DMS 273 (cell line): Measurements from ENCODE around the gene RNF5.
"Not testable (repeated sequence)": the region's sequence is repeated elsewhere in the genome, so short reads cannot be mapped to it uniquely, and the experiment has no call there.

ENCODE experiments used
- DNase-seq: peaks from one replicate; lab custom pipeline; 2025; ENCODE audit not compliant: unreplicated experiment; lab: John Stamatoyannopoulos, UW

RNF5 gene

DNA sequence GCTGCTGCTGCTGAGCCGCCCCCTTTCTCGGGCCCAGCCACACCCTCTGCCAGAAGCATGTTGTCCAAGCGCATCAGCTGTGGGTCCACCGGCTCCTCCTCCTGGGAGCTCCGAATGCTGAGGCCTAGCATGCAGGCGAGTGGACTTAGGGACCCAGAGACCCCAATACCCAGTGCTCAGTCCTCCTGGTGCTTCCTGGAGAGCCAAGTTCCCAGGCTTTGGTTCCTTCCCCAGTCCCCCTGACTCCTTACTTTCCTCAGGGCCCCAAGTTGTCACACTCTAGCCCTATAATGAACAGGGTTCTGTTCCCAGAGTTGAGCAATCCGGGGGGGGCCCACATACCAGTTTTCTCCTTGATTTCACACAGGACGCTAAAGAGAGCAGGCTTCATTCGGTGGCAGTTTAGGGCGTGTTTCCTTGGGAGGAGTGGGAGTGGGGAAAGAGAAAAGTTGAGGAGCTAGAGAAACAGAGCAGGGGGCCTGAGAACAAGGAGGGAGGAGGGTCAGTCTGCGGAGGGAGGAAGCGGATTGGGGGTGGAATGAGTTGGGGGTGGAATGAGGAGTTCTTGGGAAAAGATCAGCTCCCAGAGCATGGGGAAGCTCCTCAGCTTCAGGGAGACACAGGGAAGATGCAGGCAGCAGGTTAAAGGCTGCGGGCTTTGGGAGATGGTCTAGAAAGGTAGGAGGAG, 10.3 kb downstream of the RNF5 start:
- DNase-seq: no peak

DNA sequence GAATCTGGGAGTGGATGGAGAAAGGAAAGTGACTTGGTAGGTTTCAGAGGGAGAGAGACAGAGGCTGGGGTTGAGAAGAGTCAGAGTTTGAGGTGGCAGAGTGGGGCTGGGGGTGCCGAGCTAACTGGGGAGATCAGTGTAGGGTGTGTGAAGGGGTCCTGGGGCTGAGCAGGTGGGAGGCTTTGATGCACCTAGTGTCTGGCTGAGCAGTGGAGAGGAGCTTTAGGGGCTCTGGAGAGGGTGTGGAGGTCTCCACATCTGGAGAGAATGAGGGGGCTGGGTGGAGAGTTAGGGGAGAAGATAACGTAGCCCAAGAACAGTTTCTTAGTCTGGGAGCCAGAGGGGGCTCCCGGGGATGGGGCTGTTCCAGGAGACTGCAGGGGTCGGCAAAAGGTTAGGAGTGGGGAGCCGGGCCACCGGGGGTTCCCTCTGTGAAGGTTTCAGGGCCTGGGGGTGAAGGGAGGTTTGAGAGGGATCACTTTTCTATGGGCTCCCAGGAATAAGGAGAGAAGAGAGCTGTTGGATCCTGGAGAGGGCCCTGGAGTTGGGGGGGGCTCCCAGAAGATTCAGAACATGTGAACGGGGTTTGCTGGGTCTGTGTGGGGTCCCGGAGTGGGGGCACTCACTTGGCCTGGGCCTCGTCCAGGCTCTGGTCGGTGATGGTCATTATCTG, 11.0 kb downstream of the RNF5 start:
- DNase-seq: no peak

DNA sequence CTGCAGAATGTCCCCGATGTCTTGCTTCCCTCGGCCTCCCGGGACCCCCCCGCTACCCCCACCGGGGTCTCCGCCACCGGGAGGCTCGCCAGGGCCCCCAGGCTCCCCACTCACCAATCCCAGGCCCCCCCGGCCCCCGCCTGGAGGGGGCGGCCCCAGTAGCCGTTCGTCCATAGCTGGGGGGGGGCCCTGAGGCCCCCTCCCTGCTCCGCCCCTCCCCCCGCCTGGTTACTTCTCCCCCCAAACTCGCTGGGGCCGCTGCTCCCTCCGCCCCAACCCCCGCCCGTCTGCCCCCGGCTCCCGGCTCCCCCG, 11.5 kb downstream of the RNF5 start:
- no peak for DNase-seq

DNA sequence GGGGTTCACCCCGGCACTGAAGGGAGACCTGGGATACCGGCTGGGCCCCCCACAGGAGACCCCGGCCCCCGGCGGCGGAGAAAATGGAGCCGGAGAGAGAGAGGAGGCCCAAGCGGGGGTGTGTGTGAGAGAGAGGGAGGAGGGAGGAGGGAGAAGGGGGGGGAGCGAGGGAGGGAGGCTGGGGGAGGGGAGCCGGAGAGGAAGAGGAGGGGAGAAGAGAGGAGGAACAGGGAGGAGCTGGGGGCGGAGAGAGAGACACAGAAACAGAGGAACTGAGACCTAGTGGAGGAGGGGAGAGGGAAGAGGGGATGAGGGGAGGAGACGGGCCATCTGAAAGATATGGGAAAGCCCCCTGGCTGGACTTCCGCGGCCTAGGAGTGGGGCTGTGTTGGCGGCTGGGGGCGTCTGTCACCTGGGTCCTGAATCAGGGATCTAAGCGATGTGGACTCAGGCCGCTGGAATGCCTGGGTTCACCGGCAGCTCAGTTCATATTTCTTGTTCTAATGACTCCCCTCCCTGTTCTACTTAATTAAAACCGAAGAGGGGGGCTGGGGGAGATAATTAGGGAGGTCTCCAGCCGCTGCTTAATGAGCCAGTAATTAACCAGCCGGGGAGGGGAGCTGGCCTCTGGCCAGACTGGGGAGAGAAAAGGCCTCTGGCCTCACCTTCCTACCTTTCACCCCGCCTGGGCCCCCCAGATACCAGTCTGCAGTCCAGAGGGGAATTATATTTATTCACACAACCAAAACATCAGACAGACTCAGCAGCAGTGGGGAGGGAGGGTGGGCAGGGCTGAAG, 12.0 kb downstream of the RNF5 start, which contains the start of gene PBX2:
PBX2 (minus strand) TSS at position 149 of the 798 bp plus-strand sequence. CDS start 287 bp downstream, outside the sequence.
- DNase-seq: peak; percentile 90

DNA sequence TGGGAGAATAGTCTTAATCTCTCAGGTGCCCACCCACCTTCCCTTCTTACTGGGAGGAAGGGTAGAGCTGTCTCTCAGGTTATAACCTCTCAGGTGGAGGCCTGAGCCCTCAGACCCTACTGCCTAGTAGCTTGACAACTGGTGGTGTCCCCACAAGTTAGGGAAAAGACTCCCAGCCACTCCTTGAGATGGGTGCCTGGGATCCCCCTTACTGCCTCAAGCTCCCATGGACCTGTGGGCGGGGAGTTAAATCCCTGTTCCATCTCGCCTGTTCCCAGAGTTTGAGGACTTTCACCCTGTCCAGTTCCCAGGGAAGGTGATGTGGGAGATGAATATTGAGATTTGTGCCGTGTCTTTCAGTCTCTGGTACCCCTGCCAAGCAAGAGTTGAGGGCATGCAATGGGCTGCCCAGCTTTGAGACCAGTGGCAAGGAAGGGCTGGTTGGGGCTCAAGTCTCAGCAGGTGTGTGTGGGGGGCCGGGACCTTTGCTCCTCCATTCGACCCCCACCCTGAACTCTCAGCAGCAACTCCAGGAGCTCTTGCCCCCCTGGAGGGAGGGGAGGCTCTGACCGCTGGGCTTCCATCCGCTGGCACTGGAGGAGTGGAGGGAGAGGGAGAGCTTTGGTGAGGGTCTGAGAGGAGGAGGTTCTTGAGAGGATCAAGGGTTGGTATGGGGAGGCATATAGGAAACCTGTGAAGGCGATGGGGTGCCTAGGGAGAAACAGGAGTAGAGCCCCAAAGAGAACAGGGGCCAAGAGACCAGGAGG, 12.9 kb downstream of the RNF5 start:
- no peak for DNase-seq

DNA sequence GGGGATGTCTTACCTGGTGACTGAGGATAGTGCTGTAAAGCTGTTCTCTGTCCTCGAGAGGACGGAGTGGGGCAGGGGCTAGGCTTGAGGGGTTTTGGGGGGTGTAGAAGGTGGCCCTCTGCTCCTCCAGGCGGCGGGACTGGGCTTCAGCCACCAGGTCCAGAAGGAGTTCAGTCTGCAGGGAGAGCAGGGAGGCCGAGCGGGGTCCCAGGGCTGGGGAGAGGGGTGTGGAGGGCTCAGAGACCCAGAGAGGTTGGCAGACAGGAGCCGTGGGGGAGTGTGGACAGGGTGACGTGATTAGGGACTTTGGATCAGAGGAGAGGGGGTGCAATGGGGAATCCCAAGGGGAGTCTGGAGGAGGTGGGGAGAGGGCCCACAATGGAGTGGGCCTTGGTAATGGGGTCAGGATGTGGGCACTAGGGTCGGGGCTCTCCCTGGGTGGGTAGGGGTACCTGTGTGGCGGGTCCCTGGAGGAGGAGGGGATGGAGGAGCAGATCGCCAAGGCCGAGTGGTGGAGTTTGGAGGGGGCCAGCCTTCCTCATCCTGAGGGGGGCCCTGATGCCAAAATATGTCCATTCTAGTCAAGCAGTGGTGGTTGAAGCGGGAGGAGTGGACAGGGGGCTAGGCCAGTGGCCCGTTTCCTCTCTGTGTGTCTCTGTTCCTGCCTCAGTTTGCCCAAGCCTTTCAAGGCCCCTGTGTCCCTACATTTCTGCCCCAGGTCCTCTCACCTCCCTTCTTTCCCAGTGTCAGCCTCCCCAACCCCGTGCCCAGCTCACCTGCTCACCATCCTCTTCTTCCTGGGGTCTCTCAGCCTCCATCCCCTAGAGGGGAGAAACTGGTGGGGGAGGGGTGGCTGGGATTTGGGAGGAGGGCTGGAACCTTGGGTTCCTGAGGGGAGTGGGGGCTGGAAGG, 13.7 kb downstream of the RNF5 start:
- DNase-seq: no peak

DNA sequence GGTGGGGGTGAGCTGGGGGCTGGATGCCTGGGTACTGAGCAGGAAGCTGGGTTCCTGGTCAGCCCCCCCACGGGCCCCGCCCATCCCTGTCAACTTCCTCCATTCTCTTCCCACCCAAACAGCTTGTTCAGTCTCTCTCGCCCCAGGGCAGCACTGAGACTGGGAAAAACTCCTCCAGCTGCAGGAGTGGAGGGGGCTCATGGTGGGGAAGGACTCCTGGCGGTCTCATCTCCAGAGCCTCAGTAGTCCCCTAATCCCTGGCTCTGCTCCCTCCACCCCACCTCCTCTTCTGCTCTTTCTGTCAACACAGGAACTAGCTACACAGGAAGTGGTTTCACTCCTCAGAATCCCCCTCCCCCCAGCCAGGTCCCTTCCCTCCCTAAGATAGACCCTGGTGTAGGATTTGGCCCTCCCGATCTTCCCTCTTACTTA, 14.4 kb downstream of the RNF5 start, which contains the start of gene GPSM3:
GPSM3 (minus strand) TSS at position 36 of the 432 bp plus-strand sequence. CDS start 130 bp downstream, outside the sequence.
- no peak for DNase-seq

DNA sequence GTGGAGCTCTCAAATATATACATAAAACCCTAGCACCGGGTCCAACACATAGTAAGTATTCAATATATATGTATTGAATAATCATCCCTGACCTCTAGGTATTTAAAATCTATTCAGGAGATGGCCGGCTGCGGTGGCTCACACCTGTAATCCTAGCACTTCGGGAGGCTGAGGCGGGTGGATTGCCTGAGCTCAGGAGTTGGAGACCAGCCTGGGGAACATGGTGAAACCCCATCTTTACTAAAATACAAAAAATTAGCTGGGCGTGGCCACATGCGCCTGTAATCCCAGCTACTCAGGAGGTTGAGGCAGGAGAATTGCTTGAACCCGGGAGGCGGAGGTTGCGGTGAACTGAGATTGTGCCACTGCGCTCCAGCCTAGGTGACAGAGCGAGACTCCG, 14.9 kb downstream of the RNF5 start:
- not testable (repeated sequence) for DNase-seq

DNA sequence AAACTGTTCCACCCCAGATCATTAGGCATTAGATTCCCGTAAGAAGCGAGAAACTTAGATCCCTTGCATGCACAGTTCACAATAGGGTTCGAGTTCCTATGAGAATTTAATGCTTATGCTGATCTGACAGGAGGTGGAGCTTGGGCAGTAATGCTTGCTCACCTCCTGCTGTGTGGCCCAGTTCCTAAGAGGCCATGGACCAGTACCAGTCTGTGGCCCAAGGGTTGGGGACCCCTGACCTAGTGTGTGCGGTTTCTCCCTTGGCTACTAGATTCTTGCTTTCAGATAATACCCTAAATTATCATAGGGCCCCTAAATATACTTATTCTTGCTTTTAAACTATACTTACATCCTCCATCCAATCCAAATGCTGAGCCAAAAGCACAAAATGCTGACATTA, 16.2 kb downstream of the RNF5 start:
- no peak for DNase-seq

DNA sequence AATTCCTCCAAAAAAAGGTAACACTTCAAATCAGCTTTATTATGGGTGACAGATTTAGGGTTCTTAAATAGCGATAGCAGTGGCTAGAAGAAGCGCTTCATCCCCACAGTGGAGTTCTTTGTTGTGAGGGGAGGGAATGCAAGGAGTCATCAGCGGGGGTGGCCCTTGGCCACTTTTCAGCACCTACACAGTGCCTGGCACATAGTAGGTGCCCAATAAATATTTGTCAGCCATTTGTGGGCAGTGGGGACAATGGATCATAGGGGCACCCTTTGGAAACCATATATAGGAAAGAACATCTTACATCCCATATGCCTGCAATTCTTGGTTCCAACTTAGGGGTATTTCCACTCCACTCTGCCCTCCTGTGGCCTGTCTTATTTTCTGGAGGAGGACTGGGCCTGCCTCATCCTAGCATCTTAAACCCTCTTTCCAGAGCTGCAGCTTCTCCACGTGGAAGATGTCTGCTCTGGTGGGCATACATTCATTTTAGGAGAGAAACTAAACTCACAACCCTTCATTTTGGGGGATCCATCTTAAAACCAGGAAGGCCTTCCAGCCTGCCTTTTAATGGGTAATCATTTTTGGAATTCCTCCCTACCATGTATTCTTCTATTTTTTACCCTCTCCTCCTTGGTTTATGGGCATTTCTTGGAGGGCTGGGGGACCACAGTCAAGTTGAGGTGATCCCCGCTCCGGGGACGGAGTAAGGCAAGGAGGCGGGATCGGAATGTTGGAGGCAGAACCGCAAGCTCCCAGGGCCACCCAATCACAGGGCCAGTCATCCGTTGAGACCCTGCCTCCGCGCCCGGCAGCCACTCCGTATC, 16.8 kb downstream of the RNF5 start:
- peak; percentile 75 for DNase-seq

DNA sequence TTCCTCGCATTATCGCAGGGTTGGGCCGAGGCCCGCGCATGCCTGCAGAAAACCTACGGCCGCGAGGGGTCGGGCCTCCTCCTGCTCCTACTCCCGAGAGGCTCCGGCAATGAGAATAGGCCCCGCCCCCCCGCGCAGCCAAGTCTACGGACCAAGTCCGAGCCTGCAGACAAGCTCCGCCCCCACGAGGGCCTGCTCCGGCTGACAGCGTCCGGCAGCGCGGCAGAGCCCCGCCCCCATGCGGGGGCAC, 17.4 kb downstream of the RNF5 start:
- peak; percentile 100 for DNase-seq

DNA sequence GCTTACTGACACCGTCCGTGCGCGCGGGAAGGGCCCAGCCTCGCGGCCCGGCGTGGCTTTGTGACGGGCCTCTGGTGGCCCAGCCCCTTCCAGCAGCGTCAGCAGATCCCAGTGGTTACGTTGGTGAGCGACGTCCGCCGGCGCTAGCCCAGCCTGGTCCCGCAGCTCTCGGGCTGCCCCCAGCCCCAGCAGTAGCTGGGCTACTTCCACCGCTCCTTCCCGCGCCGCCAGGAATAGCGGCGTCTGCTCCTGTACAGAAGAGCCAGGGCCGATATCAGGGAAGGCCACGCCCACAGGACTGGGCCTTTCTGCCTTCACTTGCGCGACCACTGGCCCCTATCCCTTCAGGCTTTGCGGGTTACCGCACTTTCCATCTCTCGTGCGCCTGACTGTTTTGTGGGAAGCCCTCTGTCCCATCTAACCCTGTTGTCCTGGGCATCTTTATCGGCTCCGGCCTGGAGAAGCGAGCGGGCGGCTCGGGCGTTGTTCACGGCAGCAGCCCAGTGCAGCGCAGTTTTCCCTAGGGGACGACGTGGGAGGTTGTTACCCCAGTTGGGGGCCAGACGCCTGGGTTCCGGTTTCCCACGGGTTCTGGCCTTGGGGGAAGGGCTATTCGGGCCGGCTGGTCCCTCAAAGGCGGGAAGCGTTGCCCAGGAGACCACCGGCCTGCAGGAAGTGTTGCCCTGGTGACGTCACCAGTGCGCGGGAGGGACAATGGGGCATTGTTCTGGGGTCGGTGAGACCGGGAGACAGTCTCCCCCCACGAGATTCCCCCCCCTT, 17.9 kb downstream of the RNF5 start:
- DNase-seq: peak; percentile 82

DNA sequence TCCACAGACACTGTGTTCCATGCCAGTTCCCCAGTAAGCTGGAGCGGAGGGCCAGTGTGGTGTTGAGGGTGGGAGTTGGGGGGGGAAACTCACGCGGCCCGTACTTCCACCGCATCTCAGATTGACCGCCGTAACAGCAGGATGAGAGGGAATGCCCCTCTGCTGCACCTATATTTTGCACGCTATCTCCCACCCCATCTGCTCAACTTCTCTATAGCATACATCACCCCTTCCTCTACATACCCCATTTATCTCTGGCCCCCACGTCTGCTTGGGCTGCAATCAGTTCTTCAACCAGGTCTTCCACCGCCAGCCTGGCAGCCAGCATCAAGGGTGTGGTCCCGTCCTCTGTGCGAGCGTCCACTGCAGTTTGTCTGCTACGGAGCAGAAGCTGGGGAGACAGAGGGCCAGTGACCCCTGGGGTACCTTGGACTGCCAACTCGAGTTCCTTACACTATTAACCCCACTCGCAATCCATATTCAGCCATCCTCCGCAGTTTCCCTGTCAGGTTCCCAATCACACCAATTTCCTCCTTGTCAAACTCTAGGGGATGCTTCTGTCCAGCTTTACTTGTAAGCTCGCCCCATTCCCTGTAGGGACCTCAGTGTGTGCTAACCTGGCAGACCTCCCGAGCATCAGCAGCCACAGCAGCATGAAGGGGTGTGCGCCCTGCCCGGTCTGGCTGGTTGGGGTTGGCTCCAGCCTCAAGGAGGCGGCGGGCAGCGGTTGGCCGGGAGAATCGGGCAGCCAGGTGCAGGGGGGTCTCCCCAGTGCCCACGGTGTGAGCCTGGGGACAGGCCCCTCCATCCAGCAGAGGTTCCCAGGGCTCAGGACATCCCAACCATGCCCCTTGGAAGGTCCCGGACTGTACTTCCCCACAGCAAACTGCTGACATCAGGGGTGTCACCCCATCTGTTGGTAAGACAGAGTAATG, 18.7 kb downstream of the RNF5 start:
- DNase-seq: no peak

DNA sequence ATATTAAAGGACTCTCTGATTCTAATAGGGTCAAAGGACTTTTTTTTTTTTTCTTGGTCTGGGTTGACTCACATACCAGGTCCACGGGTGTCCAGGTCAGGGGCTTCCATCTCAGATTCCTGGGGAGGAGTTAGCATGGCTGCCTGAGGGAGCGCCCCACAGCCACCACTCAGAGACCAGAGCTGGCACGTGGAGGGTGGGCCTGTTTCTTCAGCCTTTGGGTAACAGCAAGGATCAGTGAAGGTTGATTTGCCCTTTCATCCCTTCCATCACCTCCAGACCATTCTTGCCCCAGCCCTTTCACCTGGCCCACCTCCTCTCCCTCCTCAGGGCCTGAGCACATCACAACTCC, 20.1 kb downstream of the RNF5 start:
- no peak for DNase-seq

DNA sequence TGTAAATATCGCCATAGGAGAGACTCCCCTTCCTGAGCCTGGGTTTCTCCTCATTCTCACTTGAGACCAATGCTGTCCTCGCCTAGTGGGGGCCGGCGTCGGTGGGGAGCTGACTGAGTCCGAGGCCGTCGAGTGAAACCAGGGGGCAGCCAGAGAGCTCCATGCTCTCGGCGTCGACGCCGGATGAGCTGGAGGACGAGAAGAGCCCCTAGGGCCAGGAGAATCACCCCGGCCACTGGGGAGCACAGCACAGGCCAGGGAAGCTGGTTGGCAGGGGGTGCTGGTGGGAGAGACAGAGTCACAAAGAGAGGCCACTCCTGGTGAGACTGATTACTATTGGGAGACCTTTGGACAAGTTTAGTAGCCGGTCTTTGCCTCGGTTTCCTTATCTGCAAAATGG, 20.7 kb downstream of the RNF5 start:
- no peak for DNase-seq

DNA sequence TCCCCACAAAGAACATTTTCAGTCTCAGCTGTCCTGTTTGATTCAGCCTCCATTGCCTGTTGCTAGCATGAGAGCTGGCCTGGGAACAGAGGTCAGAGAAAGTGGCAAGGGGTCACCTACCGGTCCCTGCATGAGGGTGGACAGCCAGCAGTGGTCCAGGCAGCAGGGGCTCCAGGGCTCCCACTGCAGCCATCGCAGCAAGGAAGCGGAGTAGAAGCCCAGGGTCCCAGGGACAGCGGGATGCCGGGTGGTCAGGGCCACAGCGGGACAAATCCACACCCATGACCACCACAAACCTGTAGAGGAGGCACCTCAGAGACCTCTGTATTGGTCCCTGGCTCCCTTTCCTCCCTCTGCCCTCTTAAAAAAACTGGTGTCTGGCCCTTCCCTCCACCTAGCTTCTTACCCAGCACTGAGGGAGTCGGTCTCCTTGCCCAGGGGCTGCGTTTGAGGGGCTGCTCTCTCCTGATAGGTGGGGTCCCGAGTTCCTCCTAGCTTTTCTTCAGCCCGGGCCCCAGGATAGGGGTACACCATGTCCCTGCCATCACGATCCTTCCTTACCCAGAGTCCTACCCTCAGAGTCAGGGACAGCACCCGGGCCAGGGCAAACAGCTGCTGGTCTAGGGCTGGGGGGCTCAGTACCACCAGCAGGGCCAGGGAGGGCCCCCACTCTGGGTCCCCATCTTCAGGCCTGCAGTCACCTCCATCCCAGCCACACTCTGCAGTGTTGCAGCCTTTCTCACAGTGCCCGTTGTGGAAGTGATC, 22.7 kb downstream of the RNF5 start:
- no peak for DNase-seq

DNA sequence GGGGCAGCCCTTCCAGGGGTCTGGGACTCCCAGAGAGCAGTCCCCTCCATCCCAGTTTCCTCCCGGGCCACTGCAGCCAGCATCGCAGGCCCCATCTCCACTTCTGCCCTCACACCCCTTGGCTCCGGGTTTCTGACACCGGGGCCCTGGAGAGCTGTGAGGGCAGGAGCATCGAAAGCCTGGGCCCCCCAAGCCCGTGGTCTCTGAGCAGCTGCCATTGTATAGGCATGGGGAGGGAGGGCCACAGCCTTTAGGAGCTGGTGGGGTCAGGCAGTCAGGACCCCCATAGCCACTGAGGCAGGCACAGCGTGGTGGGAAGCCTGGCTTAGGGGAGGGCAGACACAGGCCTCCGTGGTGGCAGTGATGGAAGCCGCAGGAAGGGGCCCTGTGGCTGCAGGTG, 24.0 kb downstream of the RNF5 start:
- DNase-seq: no peak
